IPS-20b (cell line): ENCODE results near the gene GRK4.
A peak's percentile ranks its signal among the peaks of the same experiment; 100 is the strongest.

Source experiments
- H3K27ac ChIP-seq: one replicate; pipeline ENCODE4 v1.5.1; 2013; ENCODE audit warnings: low read length
- H3K27me3 ChIP-seq: 2 replicates; pipeline ENCODE4 v1.6.1; 2013; ENCODE audit warnings: mild to moderate bottlenecking, low read length, inconsistent platforms; ENCODE audit not compliant: insufficient read depth
- H3K36me3 ChIP-seq: 2 replicates; pipeline ENCODE4 v1.6.1; 2013; ENCODE audit warnings: low read depth, mild to moderate bottlenecking, inconsistent platforms, low read length, moderate library complexity; ENCODE audit not compliant: insufficient read depth
- H3K4me1 ChIP-seq: 2 replicates; pipeline ENCODE4 v1.6.1; 2013; ENCODE audit warnings: mild to moderate bottlenecking, control low read depth, inconsistent platforms, low read length, moderate library complexity; ENCODE audit not compliant: insufficient read depth
- H3K4me3 ChIP-seq: 2 replicates; pipeline ENCODE4 v1.5.1; 2013; ENCODE audit warnings: mild to moderate bottlenecking, low read length, inconsistent platforms
- H3K9ac ChIP-seq: 2 replicates; pipeline ENCODE4 v1.6.1; 2013; ENCODE audit warnings: low read depth, mild to moderate bottlenecking, inconsistent platforms, low read length, moderate library complexity
- H3K9me3 ChIP-seq: 2 replicates; pipeline ENCODE4 v1.6.1; 2013; ENCODE audit warnings: mild to moderate bottlenecking, low read depth, low read length, inconsistent platforms; ENCODE audit not compliant: insufficient read depth

The GRK4 gene

DNA sequence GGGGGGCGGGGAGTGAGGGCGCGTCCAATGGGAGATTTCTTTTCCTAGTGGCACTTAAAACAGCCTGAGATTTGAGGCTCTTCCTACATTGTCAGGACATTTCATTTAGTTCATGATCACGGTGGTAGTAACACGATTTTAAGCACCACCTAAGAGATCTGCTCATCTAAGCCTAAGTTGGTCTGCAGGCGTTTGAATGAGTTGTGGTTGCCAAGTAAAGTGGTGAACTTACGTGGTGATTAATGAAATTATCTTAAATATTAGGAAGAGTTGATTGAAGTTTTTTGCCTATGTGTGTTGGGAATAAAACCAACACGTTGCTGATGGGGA lies 112.2 kb downstream of the GRK4 start:
- Histone ChIP-seq H3K36me3 (no peaks in the 10 kb centered on the region), H3K9me3 (no peaks in the 10 kb centered on the region), H3K27ac (no peak overlapping the region), H3K4me3 (peak overlapping the region; percentile 97), H3K9ac (peak overlapping the region; percentile 95), H3K27me3 (peaks cover 3% of the 10 kb centered on the region; the same call in 1 of the 2 replicates), H3K4me1 (peaks cover 10% of the 10 kb centered on the region; the same call in 1 of the 2 replicates)

DNA sequence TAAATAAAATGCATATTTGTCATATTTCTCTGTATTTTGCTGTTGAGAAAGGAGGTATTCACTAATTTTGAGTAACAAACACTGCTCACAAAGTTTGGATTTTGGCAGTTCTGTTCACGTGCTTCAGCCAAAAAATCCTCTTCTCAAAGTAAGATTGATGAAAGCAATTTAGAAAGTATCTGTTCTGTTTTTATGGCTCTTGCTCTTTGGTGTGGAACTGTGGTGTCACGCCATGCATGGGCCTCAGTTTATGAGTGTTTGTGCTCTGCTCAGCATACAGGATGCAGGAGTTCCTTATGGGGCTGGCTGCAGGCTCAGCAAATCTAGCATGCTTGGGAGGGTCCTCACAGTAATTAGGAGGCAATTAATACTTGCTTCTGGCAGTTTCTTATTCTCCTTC lies 114.4 kb downstream of the GRK4 start:
- Histone ChIP-seq H3K27me3 (peaks cover 2% of the 10 kb centered on the region; the same call in 1 of the 2 replicates), H3K9ac (no peak overlapping the region), H3K27ac (no peak overlapping the region)

DNA sequence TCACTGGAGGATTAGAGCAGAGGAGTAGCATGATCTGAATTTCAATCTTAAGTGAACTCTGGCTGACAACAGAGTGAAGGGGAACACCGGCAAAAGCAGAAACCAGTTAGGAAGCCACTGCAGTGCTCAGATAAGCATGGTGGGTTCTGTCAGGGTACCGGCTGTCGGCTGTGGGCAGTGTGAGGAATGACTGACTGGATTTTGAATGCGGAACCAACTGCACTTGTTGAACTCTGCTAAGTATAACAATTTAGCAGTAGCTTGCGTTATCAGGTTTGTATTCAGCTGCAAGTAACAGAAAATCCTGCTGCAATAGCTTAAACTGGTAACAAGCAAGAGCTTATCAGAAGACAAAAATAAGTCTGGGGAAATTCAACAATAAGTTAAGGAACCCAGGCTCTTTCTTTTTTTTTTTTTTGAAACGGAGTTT lies 116.3 kb downstream of the GRK4 start:
- Histone ChIP-seq H3K4me1 (peaks cover 10% of the 10 kb centered on the region; the same call in 1 of the 2 replicates), H3K9ac (no peak overlapping the region), H3K4me3 (no peak overlapping the region), H3K9me3 (no peaks in the 10 kb centered on the region), H3K36me3 (0 out of 2 replicates have a peak, but pooled peaks cover 3% of the 10 kb centered on the region), H3K27me3 (no peaks in the 10 kb centered on the region), H3K27ac (no peak overlapping the region)

More for the DNA sequence above, 114.4 kb downstream of the GRK4 start:
- H3K36me3 ChIP-seq: 0 out of 2 replicates have a peak, but pooled peaks cover 3% of the 10 kb centered on the region
- no peaks in the 10 kb centered on the region for H3K9me3 ChIP-seq
- H3K4me1 ChIP-seq: peaks cover 10% of the 10 kb centered on the region; the same call in 1 of the 2 replicates
- no peak overlapping the region for H3K4me3 ChIP-seq

DNA sequence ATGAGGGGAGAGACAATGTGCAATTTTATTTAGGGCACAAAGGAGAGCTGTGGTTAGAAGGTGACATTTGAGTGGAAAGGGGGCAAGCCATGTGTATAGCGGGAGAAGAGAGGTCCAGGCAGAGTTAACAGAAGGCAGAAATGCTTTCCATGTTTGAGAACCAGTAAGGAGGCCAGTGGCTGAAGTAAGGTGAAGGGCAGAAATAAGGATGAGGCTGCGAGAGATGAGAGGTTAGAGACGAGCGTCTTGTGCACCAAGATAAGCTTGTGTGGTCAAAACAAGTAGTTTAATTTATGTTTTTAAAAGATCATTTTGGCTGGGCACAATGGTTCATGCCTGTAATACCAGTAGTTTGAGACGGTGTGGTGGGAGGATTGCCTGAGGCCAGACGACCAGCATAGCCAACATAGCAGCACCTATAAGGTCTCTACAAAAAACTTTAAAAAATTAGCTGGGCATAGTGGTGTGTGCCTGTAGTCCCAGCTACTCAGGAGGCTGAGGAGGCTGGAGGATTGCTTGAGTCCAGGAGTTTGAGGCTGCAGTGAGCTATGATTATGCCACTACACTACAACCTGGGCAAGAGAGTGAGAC lies 119.6 kb downstream of the GRK4 start:
- Histone ChIP-seq H3K27me3 (no peaks in the 10 kb centered on the region), H3K9me3 (no peaks in the 10 kb centered on the region), H3K36me3 (peaks cover 18% of the 10 kb centered on the region), H3K4me1 (no peaks in the 10 kb centered on the region), H3K9ac (no peak overlapping the region), H3K4me3 (no peak overlapping the region), H3K27ac (no peak overlapping the region)

- no peak overlapping the region for H3K9ac ChIP-seq
- no peak overlapping the region for H3K27ac ChIP-seq
- H3K4me1 ChIP-seq: no peaks in the 10 kb centered on the region
- H3K36me3 ChIP-seq: peaks cover 23% of the 10 kb centered on the region
- H3K27me3 ChIP-seq: no peaks in the 10 kb centered on the region
- H3K4me3 ChIP-seq: no peak overlapping the region
- no peaks in the 10 kb centered on the region for H3K9me3 ChIP-seq
These were observed 120.4 kb downstream of the GRK4 start for GRCh38 chr4:3083732-3084131.

- no peak overlapping the region for H3K4me3 ChIP-seq
- H3K27me3 ChIP-seq: no peaks in the 10 kb centered on the region
- no peak overlapping the region for H3K27ac ChIP-seq
- H3K9me3 ChIP-seq: no peaks in the 10 kb centered on the region
- H3K36me3 ChIP-seq: peaks cover 35% of the 10 kb centered on the region
- no peaks in the 10 kb centered on the region for H3K4me1 ChIP-seq
- H3K9ac ChIP-seq: no peak overlapping the region
These were observed 122.7 kb downstream of the GRK4 start for GRCh38 chr4:3085948-3086670.

DNA sequence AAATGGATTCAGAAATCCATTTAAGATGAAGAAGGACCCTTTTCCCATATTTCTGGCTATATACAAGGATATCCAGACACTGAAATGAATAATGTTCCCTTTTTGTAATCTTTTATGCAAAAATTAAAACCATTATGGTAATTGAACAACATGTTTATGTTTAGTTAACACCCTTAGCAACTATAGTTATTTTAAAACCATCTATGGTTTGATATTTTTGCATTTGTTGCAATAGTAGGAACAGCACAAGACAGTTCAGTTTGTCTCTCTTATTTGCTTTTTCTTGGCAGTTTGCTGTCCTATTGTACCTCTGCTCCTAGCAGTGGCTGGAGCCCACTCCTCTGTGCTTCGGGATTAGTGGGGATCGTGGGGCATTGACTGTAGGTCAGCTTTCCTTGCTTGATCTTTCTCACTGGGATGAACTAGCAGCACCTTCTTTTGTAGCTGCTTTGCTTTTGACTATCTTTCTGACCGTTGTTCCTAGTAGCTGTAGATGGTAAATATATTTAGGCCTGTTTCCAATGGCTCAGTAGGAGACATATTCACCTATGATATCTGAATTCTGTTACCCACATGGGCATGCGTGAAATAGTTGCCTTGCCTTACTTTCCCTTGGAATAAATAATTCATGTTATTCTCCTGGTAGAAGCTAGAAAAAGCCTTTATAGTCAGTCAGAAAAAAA lies 123.9 kb downstream of the GRK4 start:
- Histone ChIP-seq H3K9ac (no peak overlapping the region), H3K27ac (no peak overlapping the region)

More for the DNA sequence above, 123.9 kb downstream of the GRK4 start:
- H3K9me3 ChIP-seq: no peaks in the 10 kb centered on the region
- H3K4me1 ChIP-seq: no peaks in the 10 kb centered on the region
- H3K4me3 ChIP-seq: no peak overlapping the region
- H3K27me3 ChIP-seq: no peaks in the 10 kb centered on the region
- peaks cover 40% of the 10 kb centered on the region for H3K36me3 ChIP-seq
